HT-29 (cell line): Measurements from ENCODE around the gene NXPH1. TPM values are rescaled to one million over a fixed set of nuclear protein-coding genes. Genes with fewer than 3 reads are reported as not detected.

Experiments
- DNase-seq: peaks from one replicate; pipeline ENCODE4 v3.0.0-alpha.2; 2015; ENCODE audit warnings: low spot score
- total RNA-seq: library from RNA; depleted of rRNA; stranded (reverse); fragments of >200 nt; shearing (Covaris generic); gene quantifications from 2 replicates; pipeline ENCODE4 v1.2.3, GENCODE V29; 2014

The NXPH1 gene
- total RNA-seq, 1 experiment from 2014 or later = not detected

DNA sequence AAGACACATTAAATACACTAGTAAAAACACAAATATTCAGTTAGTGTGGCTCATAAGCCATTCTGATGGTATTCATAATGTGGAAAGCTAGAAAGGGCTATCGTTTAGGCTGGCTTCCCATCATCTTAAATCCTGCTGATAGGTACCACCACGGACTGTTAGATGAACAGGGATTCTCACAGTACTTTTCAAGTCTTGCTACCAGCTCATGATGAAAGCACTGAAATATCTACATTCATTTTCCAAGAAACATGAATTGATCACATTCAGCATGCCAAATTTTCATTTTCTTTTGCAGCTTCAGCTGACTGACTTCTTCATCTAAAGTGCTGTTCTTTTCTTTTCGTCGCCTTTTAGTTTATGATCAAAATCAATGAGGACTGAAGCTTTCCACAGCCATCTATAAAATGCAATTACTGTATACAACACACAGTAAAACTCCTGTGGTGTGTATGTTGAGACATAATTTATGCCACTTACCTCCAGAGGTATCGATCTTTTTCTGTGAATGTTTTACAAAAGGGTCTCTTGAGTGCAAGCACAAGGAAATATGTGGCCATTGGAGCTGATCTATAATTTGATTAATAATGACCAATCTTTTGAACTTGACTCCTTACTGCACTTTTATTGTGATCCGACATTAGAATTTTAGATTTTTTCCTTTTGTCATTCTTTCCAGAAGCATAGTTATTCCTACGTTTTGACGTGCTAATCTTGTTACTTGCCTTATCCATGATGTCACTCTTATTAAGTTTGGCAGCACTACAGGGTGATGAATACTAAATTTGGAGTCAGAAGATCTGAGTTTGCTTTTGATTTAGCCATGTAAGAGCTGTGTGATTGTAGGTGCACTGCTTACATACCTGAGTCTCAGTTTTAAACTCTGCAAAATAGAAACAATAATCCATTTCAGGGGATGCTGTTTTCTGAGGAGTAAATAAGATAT is 58.4 kb downstream of the NXPH1 start:
- DNase-seq = no peak

DNA sequence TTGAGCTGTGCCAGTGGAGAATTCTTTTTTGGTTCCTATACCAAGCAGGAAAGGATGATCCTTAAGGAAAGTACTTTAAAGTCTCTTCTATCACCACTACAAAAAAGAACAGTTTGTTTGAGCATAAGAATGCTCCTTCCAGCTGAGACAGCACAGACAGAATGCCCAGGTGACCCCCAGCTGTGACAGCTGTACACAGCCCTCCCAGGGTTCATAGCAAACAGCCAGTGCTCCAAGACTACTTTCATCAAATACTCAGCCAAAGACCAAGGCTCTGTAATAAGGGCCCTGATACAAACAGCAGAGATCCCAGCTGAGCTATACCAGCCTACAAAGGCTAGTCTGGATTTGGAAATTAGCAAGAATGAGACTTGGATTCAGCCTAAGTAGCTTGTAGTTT is 65.7 kb downstream of the NXPH1 start:
- DNase-seq = no peak

DNA sequence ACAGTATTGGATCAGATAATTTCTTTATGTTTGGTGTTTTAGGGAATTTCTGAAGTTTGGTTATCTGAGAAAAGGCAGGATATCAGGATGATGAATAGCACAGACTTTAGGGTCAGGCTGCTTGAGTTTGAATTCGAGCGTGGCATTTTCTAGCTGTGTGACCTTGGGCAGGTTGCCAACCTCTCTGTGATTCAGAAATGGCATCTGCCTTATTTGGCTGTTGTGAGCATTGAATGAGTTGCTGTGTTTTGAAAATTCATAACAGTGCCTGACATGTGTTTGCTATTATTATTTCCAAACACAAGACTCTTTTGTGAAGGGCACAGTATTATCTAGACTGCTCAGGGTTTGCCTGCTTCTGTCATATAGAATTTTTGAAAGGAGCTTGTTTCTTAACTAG is 66.9 kb downstream of the NXPH1 start:
- no peak for DNase-seq

DNA sequence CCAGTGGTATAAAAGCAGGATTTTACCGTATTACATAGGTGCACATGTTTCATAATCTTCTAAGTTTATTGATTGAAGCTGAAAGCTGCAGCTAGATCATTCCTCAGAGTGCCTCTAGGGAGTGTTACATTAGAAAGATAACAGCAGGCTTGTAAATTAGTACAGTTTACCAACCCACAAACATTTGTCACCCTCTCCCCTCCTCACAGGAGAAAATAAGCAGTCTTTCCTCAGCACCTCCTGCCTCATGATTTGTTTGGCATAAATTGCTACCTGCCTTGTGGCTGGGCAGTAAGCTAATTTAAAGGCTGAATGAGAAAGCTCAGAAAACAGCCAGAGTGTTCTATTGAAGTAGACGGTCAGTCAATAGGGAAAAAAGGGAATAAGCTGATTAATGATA is 74.2 kb downstream of the NXPH1 start:
- DNase-seq = no peak

DNA sequence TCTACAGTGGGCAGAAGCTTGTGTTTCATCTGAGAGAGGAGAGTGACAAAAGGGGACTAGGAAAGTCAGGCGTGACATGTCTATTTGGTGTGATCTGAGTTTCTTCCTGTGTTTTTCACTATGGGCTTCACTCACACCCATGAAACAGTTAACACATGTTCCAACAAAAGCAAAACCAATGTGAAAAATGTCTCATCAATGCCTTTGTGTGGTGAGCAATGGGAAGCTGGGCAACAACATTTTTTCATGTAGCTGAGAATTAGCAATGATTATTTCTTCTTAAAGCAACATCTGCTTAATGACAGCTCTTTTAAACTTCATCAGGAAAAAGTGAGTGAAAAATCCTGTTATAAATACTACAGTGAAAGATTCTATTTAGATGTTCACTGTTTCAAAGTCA is 76.2 kb downstream of the NXPH1 start:
- no peak for DNase-seq

DNA sequence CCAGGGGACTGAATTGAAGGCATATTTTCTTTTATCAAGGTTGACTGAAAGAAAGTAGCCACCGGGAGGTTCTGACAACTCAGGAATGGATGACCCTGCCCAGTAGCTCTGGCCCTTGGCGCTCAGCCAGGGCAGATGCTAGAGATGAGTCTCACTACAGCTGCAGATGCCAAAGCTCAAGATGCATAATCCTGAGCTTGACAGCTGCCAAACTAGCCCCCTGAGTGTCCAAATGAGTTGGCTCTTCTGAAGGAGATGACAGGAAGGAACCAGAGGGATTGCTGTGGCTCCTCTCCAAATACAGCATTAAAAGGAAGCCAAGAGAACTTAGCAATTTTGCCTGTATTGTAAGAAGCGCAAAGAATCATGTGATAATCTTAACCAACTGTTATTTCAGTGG is 78.4 kb downstream of the NXPH1 start:
- DNase-seq = no peak

DNA sequence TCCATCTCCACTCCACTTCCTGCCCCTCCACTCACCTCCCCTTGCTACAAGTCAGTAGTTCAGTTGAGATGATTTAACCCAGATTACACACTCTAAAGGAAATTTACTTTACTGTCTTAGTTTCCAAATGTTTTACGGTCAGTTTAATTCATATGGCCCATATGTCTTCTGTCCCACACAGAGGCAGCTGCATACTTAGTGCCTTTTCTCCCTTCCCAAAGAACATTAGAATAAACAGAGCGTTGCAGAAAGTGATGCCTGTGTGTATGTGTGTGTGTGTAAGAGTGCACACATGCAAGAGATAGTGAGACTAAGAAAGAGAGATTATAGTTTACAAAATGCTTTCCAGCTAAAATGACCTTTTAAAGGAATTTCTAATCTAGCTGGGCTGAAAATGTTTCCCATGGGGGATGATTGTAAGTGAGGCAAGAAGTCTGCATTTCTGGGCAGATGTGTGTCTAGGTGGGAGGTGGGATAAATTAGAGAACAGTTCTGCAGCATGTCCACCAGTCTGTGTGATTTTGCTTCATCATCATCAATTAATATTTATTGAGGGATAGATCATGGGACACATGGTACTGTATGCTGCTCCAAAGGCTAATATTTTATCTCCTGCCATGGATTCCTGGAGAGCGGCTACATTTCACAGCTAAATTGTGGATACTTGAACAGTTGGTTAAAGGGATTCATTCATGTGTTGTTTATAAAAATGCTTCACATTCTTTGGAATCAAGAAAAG is 81.5 kb downstream of the NXPH1 start:
- no peak for DNase-seq

DNA sequence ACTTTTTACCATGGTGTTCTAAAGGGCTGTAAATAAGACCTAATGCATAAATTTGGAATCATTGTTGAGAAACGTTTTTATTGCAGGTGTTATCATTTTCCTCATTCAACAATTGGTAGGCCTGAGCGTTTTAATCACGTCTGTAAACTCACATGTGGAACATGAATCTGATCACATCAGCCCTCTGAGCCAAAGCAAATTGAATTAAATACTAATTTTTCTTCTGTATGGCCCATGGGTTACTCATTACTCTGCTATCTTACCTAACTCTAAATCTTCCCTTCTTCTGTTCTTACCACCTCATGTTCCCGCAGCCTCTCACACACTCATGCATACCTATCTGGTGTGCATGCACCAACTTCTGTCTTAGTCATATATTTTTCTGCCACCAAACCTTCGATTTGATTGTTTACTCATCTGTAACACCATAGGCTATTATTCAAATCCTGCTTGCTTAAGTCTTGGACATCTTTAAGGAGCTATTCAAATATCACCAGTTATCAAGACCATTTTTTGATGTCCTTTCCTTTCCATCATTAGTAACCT is 82.3 kb downstream of the NXPH1 start:
- no peak for DNase-seq

DNA sequence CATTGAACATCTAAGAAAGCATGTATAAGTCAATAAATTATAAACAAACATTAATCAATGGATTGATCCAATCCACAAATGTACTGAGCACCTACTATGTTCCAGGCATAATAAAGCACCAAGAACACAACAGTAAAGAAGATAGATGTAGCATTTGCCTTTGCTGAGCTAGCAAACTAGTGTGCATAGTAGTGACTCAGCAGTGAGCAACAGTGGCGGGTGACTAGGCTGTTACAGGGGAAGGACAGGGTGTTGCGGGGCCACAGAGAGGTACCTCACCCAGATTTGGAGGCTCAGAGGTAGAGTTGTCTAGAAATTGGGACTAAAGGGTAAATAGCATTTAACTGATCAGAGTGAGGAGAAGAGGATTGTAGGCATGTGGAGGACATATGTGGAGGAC is 83.6 kb downstream of the NXPH1 start:
- DNase-seq = no peak

DNA sequence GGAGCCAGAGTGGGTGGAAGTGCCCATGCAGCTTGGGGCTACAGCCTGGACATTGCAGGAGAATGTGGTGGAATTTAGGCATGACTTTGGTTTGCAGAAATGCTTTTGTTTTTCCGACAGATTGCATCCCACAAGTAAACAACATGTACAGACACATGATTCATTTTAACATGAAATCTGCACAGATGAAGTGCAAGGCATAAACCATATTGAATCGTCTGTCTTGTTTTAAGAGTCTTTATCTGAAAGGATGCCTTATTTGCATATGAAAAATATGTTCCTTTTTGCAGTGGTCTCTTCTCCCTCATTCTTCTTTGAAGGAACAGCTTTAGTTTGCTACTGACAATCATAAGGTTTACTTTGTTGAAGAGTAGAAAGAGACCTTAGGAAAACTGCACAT is 94.9 kb downstream of the NXPH1 start:
- DNase-seq = no peak

DNA sequence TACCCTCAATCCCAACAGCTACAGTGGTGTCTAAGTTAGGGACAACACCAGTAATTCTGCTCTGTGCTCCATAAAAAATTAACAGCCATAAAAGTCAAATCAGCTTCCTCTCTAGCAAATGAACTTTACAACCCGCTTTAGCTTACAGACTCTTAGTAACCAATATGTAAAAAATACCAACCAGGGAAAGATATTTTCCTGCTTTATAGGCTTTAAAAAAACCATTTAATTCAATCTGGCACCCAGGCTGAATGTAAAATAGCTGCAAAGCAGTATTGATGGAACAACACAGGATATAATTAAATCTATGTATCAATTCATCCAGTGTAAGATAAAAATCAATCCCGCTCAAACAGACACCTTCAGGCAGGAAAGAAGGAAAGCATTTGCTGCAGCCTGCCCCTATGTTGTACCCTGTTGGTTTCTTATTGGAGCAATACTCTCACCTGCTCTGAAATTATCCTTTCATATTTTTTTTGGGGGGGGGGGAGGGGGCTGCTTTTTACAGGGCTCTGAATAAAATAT is 98.6 kb downstream of the NXPH1 start:
- DNase-seq = no peak

DNA sequence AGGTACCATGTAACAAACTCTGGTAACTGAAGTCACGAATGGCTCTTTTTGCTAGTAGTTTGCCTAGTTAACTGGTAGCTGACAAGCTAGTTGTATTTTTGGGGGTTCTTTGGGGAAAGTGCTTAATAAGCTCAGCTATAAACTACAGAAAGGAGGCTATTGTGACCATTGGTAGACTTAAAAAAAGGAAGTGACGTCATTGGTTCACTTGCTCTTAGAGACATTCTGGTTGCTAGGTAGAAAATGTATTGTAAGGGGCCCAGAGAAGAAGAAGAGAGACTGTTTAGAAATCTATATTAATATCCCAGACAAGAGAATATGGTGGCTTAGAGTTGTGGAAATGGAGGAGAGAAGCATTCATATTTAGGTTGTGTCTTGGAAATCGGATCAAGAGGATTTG is 103.0 kb downstream of the NXPH1 start:
- DNase-seq = no peak

DNA sequence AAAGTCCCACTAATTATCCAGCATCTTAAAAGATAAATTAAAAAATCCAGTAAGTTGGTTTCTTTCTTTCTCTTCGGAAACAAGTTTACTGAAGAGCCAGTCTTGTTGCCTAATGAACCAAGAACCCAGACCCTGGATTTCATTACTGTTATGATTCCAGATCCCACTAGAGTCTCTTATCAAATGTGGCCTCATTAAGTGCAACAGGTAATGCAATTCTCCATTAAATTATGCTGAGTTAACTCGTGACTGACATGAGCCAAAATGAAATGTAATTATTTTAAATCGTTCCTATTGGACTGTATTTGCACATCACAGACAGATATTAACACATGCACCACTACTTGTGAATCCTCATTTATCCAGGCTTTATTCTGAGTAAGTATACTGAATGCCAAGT is 115.6 kb downstream of the NXPH1 start:
- DNase-seq = no peak

DNA sequence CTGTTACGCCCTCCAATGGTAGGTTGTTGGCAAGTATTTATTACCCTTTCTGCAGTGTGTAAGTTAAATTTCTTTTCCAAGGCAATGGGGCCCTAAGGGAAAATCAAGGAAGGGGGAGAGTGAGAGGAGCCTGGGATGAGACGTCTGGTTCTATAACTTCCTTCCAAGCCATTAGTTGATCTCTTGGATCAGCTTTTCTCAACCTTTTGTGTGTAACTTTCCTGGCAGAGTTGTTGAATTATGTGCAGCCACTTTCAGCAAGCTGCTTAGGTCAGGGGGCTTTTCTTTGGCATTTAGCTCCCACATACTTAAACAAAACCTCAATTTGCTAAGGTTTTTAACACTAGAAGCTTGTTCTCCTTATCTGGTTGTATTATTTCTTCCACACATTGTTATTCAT is 127.1 kb downstream of the NXPH1 start:
- no peak for DNase-seq

DNA sequence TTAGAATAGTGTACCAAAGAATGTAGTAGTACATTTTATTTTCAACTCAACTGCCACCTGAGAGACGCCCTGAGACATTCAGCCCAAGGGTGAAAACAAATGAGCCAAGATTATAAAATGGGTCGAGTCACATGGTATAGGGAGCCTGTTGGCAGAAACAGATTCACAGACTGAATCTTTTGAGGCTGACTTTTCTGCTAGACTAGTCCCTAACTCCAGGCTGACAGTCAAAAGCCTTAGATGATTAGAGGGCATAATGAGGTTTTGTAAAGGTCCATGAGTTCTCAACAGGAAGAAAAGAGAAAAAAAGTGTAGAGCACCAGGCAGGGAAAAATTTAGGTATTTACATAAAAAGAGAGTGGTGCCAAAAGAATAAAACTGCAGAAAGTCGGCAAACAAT is 128.0 kb downstream of the NXPH1 start:
- no peak for DNase-seq

DNA sequence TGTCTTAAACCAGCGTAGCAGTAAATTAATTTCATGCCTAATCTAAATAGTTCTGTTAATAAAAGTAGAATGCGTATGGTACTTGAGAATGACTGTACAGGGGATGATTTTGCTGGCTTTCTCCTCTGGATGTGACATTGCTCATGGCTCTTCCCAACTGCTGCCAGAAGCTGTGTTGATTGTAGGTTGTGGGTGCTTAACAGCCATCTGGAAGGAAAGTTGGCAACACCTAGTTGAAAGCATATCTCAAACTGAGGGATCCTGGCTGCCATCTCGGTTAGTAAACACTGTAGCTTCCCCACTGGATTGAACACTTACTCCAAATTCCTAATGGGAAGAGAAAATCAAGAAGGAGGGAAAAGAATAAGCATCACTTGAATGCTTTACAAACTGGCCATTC is 130.9 kb downstream of the NXPH1 start:
- DNase-seq = no peak

DNA sequence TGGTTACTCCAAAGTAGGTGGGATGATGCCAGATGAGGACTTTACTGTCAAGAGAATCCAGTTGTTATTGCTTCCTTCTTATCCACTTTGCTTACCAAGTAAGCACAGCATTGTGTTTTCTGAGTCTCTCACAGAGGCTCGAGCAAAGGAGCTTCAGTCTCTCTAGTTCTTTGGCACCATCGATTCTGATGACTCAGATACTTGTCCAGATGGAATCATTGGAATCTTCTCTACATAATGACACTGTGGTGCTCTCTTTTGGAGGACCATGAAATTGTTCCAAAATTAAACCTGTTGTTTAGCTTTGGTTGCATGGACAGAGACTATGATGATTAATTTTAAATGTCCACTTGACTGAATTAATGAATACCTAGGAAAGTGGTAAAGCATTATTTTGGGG is 132.6 kb downstream of the NXPH1 start:
- no peak for DNase-seq

DNA sequence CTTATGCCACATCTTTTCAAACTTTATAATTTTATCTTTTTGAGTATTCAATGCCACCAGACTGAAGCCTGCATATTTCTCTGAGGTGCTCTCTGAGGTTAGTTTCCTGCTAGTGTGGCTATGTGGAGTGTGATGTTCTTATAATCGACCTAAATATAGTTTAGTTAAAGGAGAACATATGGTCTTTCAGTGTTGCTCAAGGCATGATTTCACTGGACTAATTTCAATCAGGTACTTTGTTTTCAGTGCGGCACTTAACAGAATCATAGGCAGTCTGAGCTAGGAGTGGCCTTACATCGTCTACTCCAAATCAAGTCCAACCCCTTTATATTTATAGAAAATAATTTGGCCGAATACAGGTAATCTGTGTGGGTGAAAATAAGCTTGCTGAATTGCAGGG is 134.2 kb downstream of the NXPH1 start:
- DNase-seq = no peak

DNA sequence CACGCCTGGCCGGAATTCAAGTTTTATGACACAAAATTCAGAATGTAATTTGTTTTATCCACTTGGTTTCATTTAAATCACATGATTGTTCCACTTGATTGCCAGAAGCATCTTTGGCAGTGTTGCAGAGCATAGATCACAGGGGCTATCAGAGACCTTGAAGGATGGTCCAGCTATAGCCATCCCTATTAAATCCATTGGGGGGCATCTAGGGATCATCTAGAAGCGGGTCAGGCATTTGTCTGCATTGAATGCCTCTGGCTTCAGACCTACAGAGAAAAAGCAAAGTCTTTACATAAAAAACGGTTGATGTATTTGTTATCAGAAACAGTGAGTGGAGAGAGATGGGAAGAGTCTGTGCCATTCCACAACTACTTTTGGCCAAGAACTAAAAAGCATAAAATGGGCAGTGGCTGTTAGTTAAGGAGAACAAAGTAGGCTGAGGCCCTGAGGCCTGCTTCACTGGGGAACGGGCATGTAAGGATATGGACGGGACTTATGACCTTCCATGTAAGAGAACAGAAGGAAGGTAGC is 146.3 kb downstream of the NXPH1 start:
- no peak for DNase-seq

DNA sequence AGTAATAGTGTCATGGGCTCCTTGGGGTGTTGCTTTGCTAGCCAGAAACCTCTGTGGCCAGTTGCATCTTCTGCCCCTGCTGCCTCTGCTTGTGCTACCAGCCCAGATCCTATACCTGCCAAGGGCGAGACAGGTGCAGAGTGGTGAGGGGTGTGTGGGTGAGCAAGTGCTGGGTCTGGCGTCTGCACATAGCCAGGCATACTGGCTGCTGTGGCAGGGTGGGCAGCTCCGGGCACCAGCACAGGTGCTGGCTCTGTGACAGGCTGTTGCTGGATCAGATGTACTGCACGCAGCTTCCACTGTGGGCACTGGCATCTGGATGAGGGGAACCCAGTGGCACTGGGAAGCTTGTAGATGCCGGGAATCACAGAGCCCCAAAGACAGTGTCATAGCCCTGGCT is 148.4 kb downstream of the NXPH1 start:
- DNase-seq = no peak

DNA sequence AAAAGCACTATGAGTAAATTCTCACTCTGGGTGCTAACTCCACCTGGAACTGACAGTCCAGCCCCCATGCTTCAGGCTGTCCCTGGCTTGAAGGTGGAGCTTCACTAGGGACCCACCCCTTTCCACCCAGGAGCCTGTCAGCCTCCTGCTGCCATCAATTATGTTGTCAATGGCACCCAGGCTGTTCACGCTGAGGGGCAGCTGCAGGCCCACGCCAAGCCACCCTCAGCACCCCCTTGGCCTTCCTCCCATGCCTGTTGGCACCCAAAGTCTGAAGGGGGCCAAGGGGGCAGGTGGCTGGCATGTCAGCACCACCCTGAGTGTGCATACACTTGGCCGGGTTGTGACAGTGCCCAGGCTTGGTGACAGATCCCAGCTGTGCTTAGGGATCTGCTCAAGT is 149.3 kb downstream of the NXPH1 start:
- DNase-seq = no peak

DNA sequence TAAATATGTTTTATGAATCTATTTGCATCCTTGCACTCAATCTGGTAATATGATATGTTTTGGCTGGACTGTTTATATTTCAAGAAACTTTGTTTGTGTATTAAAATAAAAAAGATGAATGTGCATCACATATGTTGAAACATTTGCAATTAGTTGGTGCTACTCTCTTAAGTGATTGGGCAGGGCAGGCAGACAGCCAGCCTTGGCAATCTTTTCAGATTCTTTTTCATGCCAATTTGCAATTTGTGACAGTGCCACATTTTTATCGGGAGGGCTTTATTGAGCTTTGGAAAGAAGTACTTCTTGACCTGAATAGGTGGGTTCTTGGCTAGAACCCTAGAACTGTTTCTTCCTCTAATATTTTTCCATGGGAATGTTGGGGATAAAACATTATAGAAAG is 152.2 kb downstream of the NXPH1 start:
- DNase-seq = no peak
